Stimulated activated naive CD8-positive, alpha-beta T cell treated with anti-CD3 and anti-CD28 coated beads, Interleukin-15, Interleukin-2, amounts not matched to agents 100 U/mL and 50 U/mL, for 24 hours (primary cell): ENCODE measurements around the gene CORO1A.
A peak's percentile ranks its signal among the peaks of the same experiment; 100 is the strongest.
"Not testable (repeated sequence)": the region's sequence is repeated elsewhere in the genome, so short reads cannot be mapped to it uniquely, and the experiment has no call there.

Source experiments
- ATAC-seq: fragments of 150-1000 bp; cut with Tn5 transposase; one replicate; pipeline ENCODE4 v1.10.0; 2021
- DNase-seq: peaks from one replicate; pipeline ENCODE4 v3.0.0; 2021

Gene CORO1A

DNA sequence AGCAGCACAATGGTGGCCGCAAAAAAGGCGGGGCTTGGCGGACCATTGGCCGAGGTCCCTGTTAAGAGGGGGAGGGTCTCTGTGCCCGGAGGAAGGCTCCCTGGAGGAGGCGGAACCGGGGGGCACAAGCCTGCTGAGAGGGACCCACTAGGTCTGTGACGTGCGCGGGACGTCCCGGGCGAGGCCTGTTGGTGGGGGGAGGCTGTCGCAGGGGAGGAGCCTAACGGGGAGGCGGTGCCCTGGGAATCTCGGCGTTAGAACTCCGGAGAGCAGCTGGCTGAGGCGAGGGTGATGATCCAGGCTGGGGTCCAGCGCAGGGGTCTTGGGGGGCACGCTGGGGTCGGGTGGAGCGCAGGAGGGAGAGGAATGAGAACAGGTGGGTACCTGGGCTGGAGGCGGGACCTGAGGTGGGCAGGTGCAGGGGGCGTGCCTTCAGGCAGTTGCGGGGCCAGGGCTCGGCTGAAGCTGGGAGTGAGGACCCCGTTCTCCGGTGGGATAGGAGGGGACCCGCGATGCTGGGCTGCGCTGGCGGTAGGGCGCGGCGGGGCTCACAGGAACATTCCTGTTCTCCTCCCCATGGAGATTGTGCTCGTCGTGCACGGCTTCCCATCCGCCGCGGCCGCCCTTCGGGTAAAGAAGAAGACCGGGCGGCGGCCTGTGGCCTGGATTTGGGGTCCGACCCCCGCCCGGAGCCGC is 22.3 kb downstream of the CORO1A start:
- DNase-seq (peak; percentile 3), ATAC-seq (peak; percentile 33)

DNA sequence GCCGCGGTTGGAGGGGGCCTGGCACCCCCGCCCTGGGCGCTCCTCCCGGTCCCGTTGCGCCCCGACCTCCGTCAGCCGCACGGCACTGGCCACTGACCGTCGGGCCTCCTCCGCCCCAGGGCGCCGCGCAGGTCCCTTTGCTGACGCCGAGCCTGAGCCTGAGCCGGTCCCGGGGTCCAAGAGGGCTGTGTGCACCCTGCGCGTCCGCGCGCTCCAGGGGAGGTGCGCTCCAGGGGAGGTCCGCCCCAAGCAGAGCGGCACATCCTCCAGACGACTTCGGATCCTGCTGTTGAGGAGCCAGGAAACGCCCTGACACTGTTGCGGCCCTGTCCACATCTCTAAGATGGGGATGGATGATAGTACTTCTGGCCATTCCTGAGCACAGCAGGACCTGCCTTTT is 22.9 kb downstream of the CORO1A start:
- ATAC-seq, result peak; percentile 50
- not testable (repeated sequence) for DNase-seq

DNA sequence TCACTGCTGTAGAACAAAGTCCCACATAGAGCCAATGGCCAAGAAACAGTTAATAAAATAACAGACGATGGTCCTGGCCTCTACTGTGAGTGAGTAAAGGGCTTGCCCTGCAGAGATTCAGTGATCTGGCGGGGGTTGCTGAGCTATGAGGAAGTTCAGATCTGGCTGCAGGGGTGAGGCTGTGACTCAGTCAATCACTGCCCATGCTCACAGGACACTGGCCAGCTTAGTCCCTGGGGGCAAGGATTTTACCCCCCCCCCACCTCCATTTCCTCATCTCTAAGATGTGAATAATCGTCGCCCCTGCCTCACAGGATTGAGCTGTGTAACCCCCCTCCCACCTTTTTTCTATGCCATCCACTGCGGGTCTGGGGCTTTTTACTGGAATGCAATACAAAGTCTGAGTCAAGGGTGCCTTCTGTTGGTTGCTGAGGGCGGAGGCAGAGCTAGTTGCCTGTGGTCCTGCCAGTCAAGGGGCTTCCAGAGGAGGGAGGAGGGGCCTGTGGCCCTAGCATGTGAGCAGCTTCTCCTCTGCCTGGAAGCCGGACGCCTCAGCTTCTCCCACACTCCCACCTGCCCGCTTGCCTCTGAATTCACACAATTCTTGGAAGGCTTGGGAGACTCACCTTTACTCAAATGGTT is 23.8 kb downstream of the CORO1A start:
- DNase-seq, result not testable (repeated sequence)
- ATAC-seq, result peak; percentile 36

DNA sequence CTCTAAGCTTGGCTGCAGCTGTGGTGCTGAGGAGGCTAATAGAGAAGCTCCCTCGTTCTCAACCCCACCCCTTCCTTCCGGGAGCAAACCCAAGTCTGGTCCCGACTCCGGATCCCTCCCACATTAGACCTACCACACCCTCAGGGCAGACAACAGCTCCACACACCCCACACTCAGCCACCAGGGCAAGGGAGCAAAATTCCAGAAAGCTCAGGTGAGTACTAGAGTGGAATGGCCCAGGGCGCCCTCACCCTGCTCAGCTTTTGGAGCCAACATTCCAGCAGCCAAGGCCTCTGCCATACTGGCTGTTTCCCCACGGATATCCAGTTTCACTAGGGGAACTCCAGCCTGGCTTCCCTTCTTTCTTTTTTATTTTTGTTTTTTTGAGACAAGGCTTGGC is 25.6 kb downstream of the CORO1A start:
- not testable (repeated sequence) for DNase-seq, ATAC-seq

DNA sequence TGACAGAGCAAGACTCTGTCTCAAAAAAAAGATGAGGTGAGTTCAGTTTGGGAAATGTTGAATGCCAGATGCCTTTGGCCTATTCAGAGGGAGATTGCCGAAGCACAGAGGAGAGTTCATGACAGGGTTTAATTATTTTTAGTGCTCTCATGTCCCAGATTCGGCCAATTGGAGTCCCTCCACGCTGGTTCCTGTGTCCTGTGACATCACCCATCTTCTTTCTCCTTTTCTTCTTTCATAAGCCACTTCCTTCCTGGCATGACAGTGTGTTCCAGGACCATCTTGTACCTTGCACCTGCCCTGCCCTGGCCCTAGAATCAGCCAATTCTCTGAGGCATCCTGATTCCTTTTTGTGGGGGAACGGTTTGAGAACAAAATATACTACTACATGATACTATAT is 28.0 kb downstream of the CORO1A start:
- not testable (repeated sequence) for DNase-seq
- peak; percentile 47 for ATAC-seq

DNA sequence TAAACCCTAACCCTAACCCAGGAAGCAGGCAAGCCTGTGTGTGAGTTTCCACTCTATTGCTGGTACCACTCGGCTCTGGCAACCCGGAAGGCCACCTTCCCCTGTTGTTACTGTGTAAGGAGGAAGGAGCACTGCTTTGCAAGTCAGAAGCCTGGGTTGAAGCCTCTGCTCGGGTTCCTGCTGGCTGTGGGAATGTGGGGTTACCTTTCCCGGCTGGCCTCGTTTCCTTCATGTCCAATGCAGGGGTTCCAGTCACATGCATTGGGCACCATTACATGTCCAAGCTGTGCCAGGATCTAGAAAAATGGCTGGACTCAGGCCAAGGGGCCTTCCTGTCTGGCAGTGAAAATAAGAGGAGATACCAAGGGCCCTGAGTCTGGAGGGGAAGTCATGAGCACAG is 33.7 kb downstream of the CORO1A start:
- ATAC-seq, DNase-seq: not testable (repeated sequence)
